IMR-90 (cell line): Measurements from ENCODE around the gene ALCAM. TPM values are rescaled to one million over a fixed set of nuclear protein-coding genes. Genes with fewer than 3 reads are reported as not detected.
A peak's percentile ranks its signal among the peaks of the same experiment; 100 is the strongest.

Experiments
- ATAC-seq: fragments of 200-7000 bp; cut with Tn5 transposase; 2 replicates; pipeline ENCODE4 v1.9.1; 2020; ENCODE audit warnings: low read depth, mild to moderate bottlenecking, moderate library complexity
- BruUV-seq: library from RNA; stranded (reverse); fragments of 400-500 nt; replicated peaks from 2 replicates; lab custom pipeline; 2021; lab: Mats Ljungman, UMichigan
- CTCF ChIA-PET: fragments of 300-600 bp; formaldehyde crosslinking; extraction: SDS; loops from one replicate; lab custom pipeline; 2021; ENCODE audit warnings: antibody characterized with exemption; lab: Yijun Ruan, JAX
- POLR2A ChIA-PET: fragments of 300-600 bp; sonication (Branson Sonifier 250); formaldehyde crosslinking; loops from one replicate; lab custom pipeline; 2022; ENCODE audit warnings: antibody characterized with exemption; ENCODE audit not compliant: unreplicated experiment; lab: Charles Lee
- DNase-seq: peaks from one replicate; pipeline ENCODE4 v3.0.0; 2013
- H2AFZ ChIP-seq: replicated peaks from 2 replicates; pipeline ENCODE3; 2013; ENCODE audit warnings: low read length, mild to moderate bottlenecking; ENCODE audit not compliant: poor library complexity
- H2AK5ac ChIP-seq: 2 replicates; pipeline ENCODE4 v1.6.1; 2013; ENCODE audit warnings: low read depth, low read length, inconsistent platforms
- H2AK9ac ChIP-seq: replicated peaks from 2 replicates; pipeline ENCODE3; 2013; ENCODE audit warnings: mild to moderate bottlenecking, low read depth, low read length, moderate library complexity; ENCODE audit not compliant: poor library complexity
- H2BK120ac ChIP-seq: 2 replicates; pipeline ENCODE4 v1.6.1; 2013; ENCODE audit warnings: low read depth, low read length, inconsistent platforms
- H2BK15ac ChIP-seq: 3 replicates; pipeline ENCODE4 v1.6.1; 2013; ENCODE audit warnings: low read depth, low read length, inconsistent platforms
- H2BK20ac ChIP-seq: 2 replicates; pipeline ENCODE4 v1.6.1; 2013; ENCODE audit warnings: low read depth, mild to moderate bottlenecking, inconsistent platforms, low read length, moderate library complexity
- H2BK5ac ChIP-seq: 2 replicates; pipeline ENCODE4 v1.6.1; 2013; ENCODE audit warnings: mild to moderate bottlenecking, low read depth, low read length, inconsistent platforms; ENCODE audit not compliant: poor library complexity, severe bottlenecking
- H3K14ac ChIP-seq: replicated peaks from 2 replicates; pipeline ENCODE4 v1.6.1; 2013; ENCODE audit warnings: low read depth, low read length, inconsistent platforms
- H3K18ac ChIP-seq: 2 replicates; pipeline ENCODE4 v1.6.1; 2013; ENCODE audit warnings: low read depth, low read length, control low read depth
- H3K23ac ChIP-seq: 2 replicates; pipeline ENCODE4 v1.6.1; 2013; ENCODE audit warnings: low read depth, low read length, inconsistent platforms
- H3K27ac ChIP-seq: 2 replicates; pipeline ENCODE4 v1.5.1; 2013; ENCODE audit warnings: mild to moderate bottlenecking, control low read depth, low read length; ENCODE audit not compliant: insufficient read depth
- H3K27me3 ChIP-seq: 2 replicates; pipeline ENCODE4 v1.6.1; 2013; ENCODE audit warnings: low read length; ENCODE audit not compliant: control insufficient read depth, insufficient read depth
- H3K36me3 ChIP-seq: 2 replicates; pipeline ENCODE4 v1.6.1; 2013; ENCODE audit warnings: low read length, mixed read lengths; ENCODE audit not compliant: control insufficient read depth, insufficient read depth
- H3K4ac ChIP-seq: 2 replicates; pipeline ENCODE4 v1.6.1; 2013; ENCODE audit warnings: low read depth, low read length, inconsistent platforms
- H3K4me1 ChIP-seq: 2 replicates; pipeline ENCODE4 v1.6.1; 2013; ENCODE audit warnings: low read length, mixed read lengths; ENCODE audit not compliant: control insufficient read depth, insufficient read depth
- H3K4me2 ChIP-seq: 2 replicates; pipeline ENCODE4 v1.6.1; 2013; ENCODE audit warnings: low read depth, mild to moderate bottlenecking, control low read depth, low read length, moderate library complexity
- H3K4me3 ChIP-seq: 2 replicates; pipeline ENCODE4 v1.5.1; 2013; ENCODE audit warnings: low read depth, mild to moderate bottlenecking, control low read depth, low read length, moderate library complexity; ENCODE audit not compliant: insufficient read depth
- H3K56ac ChIP-seq: 2 replicates; pipeline ENCODE4 v1.6.1; 2013; ENCODE audit warnings: low read length, inconsistent platforms; ENCODE audit not compliant: insufficient read depth; ENCODE audit errors: extremely low read depth
- H3K79me1 ChIP-seq, 2 experiments: 2 replicates each; pipeline ENCODE4 v1.6.1; 2013; ENCODE audit warnings: low read length in 2 of 2, inconsistent platforms in 1 of 2, low read depth in 1 of 2
- H3K9ac ChIP-seq: 2 replicates; pipeline ENCODE4 v1.6.1; 2013; ENCODE audit warnings: low read depth, low read length, control low read depth
- H3K9me1 ChIP-seq: 2 replicates; pipeline ENCODE4 v1.6.1; 2013; ENCODE audit warnings: low read length, inconsistent platforms; ENCODE audit not compliant: insufficient read depth
- H3K9me3 ChIP-seq: 2 replicates; pipeline ENCODE4 v1.6.1; 2013; ENCODE audit warnings: low read length; ENCODE audit not compliant: control insufficient read depth, insufficient read depth
- H4K20me1 ChIP-seq: 2 replicates; pipeline ENCODE4 v1.6.1; 2013; ENCODE audit warnings: low read length, inconsistent platforms; ENCODE audit not compliant: insufficient read depth
- H4K5ac ChIP-seq: 2 replicates; pipeline ENCODE4 v1.6.1; 2013; ENCODE audit warnings: mild to moderate bottlenecking, low read depth, low read length, control low read depth
- H4K8ac ChIP-seq, 2 experiments: 2 replicates each; pipeline ENCODE4 v1.6.1; 2013; ENCODE audit warnings: low read depth in 2 of 2, low read length in 2 of 2, control low read depth in 1 of 2, inconsistent platforms in 1 of 2
- H4K91ac ChIP-seq: 2 replicates; pipeline ENCODE4 v1.6.1; 2013; ENCODE audit warnings: low read depth, low read length, inconsistent platforms; ENCODE audit not compliant: insufficient read depth
- BHLHE40 ChIP-seq: fragments of 150-350 bp; IDR thresholded peaks from 2 replicates; pipeline ENCODE4 v1.6.1; 2016; ENCODE audit warnings: mild to moderate bottlenecking, low read depth, low read length
- CEBPB ChIP-seq: IDR thresholded peaks from 2 replicates; pipeline ENCODE4 v1.6.1; 2012; ENCODE audit warnings: low read depth, low read length, improper control_type of control experiment
- CHD1 ChIP-seq: IDR thresholded peaks from 2 replicates; pipeline ENCODE4 v1.6.1; 2012; ENCODE audit warnings: low read depth, low read length, improper control_type of control experiment
- MAFK ChIP-seq: IDR thresholded peaks from 2 replicates; pipeline ENCODE4 v1.6.1; 2012; ENCODE audit warnings: low read depth, low read length, improper control_type of control experiment
- WGBS, 2 experiments: methylation state at CpG; one replicate each; pipeline versions ENCODE4 v1.1.5 to v1.1.7; 2013; ENCODE audit warnings: missing lambda C conversion rate in 2 of 2; ENCODE audit not compliant: insufficient read length in 1 of 2; ENCODE audit errors: extremely low coverage in 2 of 2; 5-methylcytosine and 5-hydroxymethylcytosine counted together
- dilution Hi-C: fragments of 300-500 bp; cut with HindIII; formaldehyde crosslinking; loops from one replicate; pipeline ENCODE4 v1.14.3; 2018; ENCODE audit warnings: low sequenced_read_pairs; ENCODE audit not compliant: unreplicated experiment
- in situ Hi-C: fragments of 300-500 bp; cut with MboI; formaldehyde crosslinking; loops from 3 replicates; pipeline ENCODE4 v1.14.3; 2019; ENCODE audit warnings: low sequenced_read_pairs, inconsistent platforms, mixed read lengths
- intact Hi-C: fragments of 100-400 bp; cut with micrococcal nuclease; formaldehyde crosslinking; loops from 2 replicates; pipeline ENCODE4 v1.10.0; 2022
- polyA plus RNA-seq, 3 experiments: library from polyadenylated mRNA; depleted of rRNA; stranded (reverse); fragments of >200 nt; gene quantifications; 2 replicates each; pipeline ENCODE4 v1.2.3, GENCODE V29; 2012; ENCODE audit warnings: low replicate concordance in 1 of 3
- total RNA-seq: library from RNA; depleted of rRNA; stranded (reverse); fragments of >200 nt; gene quantifications from 2 replicates; pipeline ENCODE4 v1.2.3, GENCODE V29; 2012

ALCAM gene
- total and polyA plus RNA-seq, 2 of the 4 experiments (the other 2 are of a cell fraction), result 117 to 423 TPM

DNA sequence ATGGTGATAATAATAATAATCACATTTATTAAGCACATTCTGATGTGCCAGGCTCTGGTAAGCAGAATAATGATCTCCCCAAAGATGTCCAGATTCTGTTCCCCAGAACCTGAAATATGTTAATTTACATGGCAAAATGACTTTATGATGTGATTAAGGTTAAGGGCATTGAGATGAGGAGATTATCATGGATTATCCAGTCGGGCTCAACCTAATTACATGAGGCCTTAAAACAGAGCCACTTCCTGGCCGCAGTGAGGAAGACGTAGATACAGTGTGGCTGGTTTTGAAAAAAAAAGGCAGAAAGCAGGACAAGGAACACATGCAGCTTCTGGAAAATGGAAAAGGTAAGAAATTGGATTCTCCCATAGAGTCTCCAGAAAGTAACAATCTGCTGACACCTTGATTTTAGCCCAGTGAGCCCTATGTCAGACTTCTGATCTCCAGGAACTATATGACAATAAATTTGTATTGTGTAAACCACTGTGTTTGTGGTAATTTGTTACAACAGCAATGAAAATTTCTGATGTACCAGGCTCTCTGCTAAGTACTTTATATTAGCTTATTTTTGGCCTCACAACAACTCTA lies 126.7 kb downstream of the ALCAM start:
- Histone ChIP-seq H4K5ac (no peak overlapping the region), H2BK20ac (no peak overlapping the region), H2BK120ac (no peak overlapping the region), H3K79me1 (peaks cover 22 to 50% of the 10 kb centered on the region in 2 experiments), H4K8ac (no peak overlapping the region), H3K9me3 (peaks cover 2% of the 10 kb centered on the region; the same call in 1 of the 2 replicates), H3K36me3 (peaks cover 5% of the 10 kb centered on the region), H3K4me3 (no peak overlapping the region), H2AFZ (no peak overlapping the region), H3K27ac (no peak overlapping the region), H3K18ac (no peak overlapping the region), H3K27me3 (no peaks in the 10 kb centered on the region), H4K20me1 (peaks cover 10% of the 10 kb centered on the region; the same call in 1 of the 2 replicates), H2BK15ac (no peak overlapping the region), H3K56ac (no peak overlapping the region), H3K4me2 (no peak overlapping the region), H4K91ac (no peak overlapping the region), H3K4me1 (peaks cover 4% of the 10 kb centered on the region), H2BK5ac (no peak overlapping the region), H3K14ac (no peak overlapping the region), H3K4ac (no peak overlapping the region), H2AK9ac (no peak overlapping the region), H3K9ac (no peak overlapping the region), H3K23ac (no peak overlapping the region), H2AK5ac (no peak overlapping the region), H3K9me1 (peaks cover 5% of the 10 kb centered on the region; the same call in 1 of the 2 replicates)
- POLR2A ChIA-PET, result no interaction called here
- dilution Hi-C loops, result no loop called here
- TF ChIP-seq CEBPB, result no peak
- TF ChIP-seq CHD1, result no peak
- peak; percentile 30; the same call in 1 of the 2 replicates for TF ChIP-seq MAFK
- TF ChIP-seq BHLHE40, result no peak
- in situ Hi-C loops, result no loop called here
- CTCF ChIA-PET, result interaction anchor here (0.6 kb wide), 1 partner anchor 1548 kb away, joined by 5 read pairs; no protein-coding TSS in a partner anchor
- DNase-seq (no peak), ATAC-seq (no peak)
- BruUV-seq, result no TSS peak
- WGBS, 2 experiments, result 67% methylated on average over 1 of the region's 3 CpGs; no CpG with 5 or more reads in 1 of the 2 experiments
- intact Hi-C loops, result no loop called here
